ENCODE results near the gene IL1RAPL1.

DNA sequence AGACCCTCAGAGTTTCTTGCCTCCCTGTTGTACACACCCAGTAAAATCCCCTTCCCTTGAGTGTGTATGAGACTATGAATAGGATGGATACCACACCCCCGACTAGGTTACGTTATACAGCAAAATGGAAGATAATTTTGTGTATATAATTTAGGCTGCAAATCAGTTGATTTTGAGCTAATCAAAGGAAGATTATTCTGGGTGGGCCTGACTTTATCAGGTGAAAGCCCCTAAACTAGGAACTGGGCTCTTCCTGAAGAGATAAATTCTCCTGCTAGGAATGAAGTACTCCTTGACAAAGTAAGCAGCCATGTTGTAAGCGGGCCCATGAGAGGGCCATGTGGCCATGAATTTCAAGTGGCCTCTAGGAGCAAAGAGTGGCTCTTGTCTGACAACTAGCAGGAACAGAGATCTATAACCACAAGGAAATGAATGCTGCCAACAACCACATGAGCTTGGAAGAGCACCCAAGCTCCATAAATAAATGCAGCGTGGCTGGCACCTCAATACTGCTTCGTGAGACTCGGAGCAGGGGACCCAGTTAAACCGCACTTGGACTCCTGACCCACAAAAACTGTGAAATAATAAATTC, 646.4 kb downstream of the IL1RAPL1 start:
- TF ChIP-seq, protein P1, sequence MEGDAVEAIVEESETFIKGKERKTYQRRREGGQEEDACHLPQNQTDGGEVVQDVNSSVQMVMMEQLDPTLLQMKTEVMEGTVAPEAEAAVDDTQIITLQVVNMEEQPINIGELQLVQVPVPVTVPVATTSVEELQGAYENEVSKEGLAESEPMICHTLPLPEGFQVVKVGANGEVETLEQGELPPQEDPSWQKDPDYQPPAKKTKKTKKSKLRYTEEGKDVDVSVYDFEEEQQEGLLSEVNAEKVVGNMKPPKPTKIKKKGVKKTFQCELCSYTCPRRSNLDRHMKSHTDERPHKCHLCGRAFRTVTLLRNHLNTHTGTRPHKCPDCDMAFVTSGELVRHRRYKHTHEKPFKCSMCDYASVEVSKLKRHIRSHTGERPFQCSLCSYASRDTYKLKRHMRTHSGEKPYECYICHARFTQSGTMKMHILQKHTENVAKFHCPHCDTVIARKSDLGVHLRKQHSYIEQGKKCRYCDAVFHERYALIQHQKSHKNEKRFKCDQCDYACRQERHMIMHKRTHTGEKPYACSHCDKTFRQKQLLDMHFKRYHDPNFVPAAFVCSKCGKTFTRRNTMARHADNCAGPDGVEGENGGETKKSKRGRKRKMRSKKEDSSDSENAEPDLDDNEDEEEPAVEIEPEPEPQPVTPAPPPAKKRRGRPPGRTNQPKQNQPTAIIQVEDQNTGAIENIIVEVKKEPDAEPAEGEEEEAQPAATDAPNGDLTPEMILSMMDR (IDR thresholded peaks at IDR 0.05; ENCODE audit: borderline replicate concordance, extremely low read depth, low read length, poor library complexity, severe bottlenecking): no peak
- no peak for TF ChIP-seq EZH2 (IDR thresholded peaks at IDR 0.05; ENCODE audit: borderline replicate concordance, low read depth, low read length, severe bottlenecking)

Data from DND-41 (cell line).